Stimulated activated CD4-positive, alpha-beta T cell treated with anti-CD3 and anti-CD28 coated beads, Interleukin-4, amount 100 ng/mL, for 4 hours (primary cell): ENCODE data around the gene SHC4.

Experiments used
- DNase-seq, 2 experiments: peaks; one replicate each; pipeline ENCODE4 v3.0.0-alpha.2; 2020

Gene SHC4

DNA sequence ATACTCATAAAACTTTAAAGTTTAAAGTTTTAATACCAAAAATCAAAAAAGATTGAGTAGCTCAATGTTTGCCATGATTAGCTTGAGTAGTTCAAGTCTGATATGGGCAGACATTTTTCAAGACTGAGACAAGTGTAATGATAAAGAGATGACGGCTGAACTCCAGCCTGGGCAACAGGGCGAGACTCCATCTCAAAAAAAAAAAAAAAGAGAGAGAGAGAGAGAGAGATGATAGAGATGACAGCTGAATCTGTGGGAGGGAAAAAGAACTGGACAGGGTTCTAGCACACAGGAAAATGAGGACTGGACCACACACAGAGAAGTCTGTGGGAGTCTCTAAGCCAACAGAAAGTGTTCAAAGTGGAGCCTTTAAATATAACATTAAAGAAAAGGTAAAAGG lies 178.0 kb downstream of the SHC4 start:
- no peak for DNase-seq

DNA sequence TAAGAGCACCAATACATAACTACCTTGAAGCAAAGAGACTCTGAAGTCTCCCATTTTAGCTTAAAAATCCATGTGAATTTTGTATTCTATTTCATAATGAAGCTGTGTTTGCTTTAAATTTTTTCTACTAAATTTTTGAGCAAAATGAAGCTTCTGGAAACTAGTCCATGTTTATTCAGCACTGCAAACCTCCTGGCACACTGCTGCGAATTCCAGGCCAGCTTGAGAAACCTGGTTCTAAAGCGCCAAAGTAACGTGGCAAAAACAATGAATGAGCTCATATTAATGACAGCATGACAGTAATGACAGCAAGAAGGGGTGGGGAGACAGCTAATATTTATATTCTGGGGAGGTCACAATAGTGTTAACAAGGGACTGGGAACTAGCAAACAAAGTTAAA lies 178.5 kb downstream of the SHC4 start:
- no peak for DNase-seq

DNA sequence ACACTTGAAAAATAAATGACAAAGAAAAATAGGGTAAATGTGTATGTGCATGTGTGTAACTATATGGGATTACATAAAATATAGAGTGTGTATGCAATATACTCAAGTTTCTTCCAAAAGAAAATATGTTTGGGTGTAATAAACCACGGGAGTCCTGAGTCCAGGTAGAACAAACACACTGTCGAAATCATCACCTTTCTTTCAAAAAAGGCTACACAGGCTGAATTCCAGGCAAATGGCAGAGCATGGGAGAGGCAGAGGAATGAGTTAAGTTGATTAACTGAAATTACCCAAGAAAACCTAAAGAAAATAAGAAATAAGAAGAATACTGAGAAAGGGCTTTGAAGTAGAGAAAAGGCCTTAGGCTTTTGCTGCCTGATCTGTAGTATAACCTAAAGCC lies 179.0 kb downstream of the SHC4 start:
- DNase-seq, result no peak

DNA sequence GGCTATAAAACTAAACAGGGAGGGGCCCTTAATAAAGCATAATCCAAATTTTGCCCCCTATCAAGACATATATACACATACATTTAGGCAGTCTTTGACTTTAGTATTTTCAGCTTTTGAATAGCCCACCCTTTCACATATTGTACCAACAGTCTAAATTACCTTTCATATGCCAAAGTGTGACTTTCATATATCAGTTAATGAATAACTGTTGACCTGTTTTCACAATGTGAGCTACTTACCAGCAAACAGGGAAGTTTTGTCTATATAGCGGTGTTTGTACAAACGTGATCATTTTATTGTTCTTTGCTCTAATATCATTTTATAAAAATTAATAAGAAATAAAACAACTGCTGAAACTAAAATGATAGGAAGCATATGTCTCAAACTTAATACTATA lies 180.8 kb downstream of the SHC4 start:
- no peak for DNase-seq

DNA sequence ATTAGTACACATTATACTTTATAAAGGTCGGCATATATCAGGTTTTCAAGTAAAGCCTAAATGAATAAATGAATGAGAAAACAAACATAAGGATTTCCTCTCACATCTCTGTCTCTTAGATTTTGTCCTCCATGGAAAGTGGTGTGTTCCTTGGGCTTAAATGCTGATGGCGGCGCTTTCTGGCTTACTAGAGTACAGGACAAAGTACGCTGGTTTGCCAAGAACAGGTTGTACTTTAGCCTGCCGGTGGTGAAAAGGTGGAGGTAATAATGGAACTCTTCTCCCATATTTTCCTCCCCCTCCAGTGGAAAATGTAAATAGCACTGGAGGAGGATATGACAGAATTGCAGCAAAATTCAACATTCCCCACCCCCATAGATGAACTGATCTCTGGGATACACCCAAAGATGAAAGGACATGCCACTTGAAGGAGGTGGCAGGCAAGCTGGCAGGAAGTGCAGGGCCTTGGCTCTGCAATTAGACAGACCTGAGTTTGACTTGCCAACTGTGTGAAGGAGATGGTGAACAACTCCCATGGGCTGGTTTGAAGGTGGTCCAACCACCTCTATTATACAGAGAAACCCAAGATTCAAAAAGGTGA lies 182.1 kb downstream of the SHC4 start:
- no peak for DNase-seq

DNA sequence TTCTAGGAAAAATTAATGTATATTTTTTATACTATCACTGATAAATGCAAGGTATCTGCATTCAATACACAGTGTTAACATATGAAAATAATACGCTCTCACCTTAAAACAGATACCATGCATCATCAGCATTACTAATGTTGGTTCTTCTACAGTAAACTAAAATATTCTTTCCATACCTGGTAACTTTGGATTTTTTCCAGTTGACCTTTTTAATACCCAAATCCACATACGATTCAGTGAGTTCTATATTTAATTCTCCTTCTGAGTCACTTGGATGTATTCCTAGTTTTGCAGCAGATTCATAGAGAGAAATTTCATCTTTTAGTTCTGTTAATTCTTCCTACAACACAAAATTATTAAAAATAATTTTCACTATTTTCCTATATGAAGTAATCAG lies 182.7 kb downstream of the SHC4 start:
- no peak for DNase-seq

DNA sequence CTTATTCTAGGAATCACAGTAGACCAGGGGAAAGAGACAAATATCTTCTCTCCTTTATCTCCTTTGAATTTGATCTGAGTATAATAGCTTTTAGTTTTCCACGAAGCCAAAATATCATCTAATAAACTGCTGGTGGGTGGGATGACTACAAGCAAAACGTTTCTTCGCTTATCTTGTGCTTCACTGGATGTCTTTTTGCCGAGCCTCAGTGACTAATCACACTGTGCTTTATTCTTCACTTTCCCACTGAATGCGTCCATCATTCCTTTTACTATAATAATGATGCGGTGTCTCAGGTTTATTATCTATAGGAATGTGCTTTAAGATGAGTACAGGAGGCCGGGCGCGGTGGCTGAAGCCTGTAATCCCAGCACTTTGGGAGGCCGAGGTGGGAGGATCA lies 185.4 kb downstream of the SHC4 start:
- no peak for DNase-seq

GRCh38 chr15:48777645-48778330 lies 185.9 kb downstream of the SHC4 start:
- no peak for DNase-seq

- DNase-seq, result no peak
Observed at GRCh38 chr15:48775546-48775945, 188.2 kb downstream of the SHC4 start.

DNA sequence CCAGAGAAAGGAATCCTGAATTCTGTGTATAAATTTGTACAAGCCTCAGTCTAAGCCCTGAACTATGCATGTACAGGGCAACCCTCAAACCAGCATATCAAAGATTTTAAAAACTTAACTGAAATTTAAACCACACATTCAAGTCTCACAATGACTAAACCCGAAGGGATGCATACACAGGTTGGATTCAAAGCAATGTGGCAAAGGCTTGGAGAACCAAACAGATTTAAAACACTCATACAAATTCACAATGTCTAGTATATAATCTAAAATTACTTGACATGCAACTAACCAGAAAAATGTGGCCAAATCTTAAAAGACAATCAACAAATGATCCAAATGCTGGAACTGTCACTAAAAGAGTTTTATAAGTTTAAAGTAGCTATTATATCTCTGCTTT lies 189.2 kb downstream of the SHC4 start:
- no peak for DNase-seq
